ENCODE results near the gene SAV1. TPM values are rescaled to one million over a fixed set of nuclear protein-coding genes. Genes with fewer than 3 reads are reported as not detected.
"Not testable (repeated sequence)": the region's sequence is repeated elsewhere in the genome, so short reads cannot be mapped to it uniquely, and the experiment has no call there.

The SAV1 gene
- total and polyA plus RNA-seq, 7 donors: 13.8 to 37.1 (median 19.5) TPM

DNA sequence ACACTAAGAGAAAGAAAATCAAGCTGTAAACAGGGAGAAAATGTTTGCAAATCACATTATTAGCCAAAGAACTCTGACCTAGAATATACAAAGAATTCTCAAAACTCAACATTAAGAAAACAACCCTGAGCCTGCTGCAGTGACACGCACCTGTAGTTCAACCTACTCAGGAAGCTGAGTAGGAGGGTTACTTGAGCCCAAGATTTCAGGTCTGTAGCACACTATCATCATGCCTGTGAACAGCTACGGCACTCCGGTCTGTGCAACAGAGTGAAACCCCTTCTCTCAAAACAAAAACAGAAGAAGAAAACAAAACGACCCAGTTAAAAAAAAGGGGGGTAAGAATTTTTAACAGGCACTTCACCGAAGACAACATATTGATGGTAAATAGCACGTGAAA, 20.8 kb downstream of the SAV1 start:
- 86 to 90% (median 89%) methylated on average over 6 of the region's 6 CpGs for WGBS, 3 donors
- DNase-seq (no peak), ATAC-seq (no peak)
- no peaks in the 10 kb centered on the region for H3K27me3 ChIP-seq (ENCODE audit: insufficient read depth in 3 of 3, low read length in 2 of 3)
- H3K27ac ChIP-seq: no peak overlapping the region
- peaks cover 0 to 14% of the 10 kb centered on the region in 2 donors for H3K36me3 ChIP-seq (ENCODE audit: insufficient read depth in 1 of 2, low read depth in 1 of 2)
- no peaks in the 10 kb centered on the region for H3K9me3 ChIP-seq
- intact Hi-C loops (cut with DNase I): no loop called here
- H3K4me1 ChIP-seq: peaks cover 7% of the 10 kb centered on the region
- H3K4me3 ChIP-seq: no peak overlapping the region
- TF ChIP-seq, protein P1, sequence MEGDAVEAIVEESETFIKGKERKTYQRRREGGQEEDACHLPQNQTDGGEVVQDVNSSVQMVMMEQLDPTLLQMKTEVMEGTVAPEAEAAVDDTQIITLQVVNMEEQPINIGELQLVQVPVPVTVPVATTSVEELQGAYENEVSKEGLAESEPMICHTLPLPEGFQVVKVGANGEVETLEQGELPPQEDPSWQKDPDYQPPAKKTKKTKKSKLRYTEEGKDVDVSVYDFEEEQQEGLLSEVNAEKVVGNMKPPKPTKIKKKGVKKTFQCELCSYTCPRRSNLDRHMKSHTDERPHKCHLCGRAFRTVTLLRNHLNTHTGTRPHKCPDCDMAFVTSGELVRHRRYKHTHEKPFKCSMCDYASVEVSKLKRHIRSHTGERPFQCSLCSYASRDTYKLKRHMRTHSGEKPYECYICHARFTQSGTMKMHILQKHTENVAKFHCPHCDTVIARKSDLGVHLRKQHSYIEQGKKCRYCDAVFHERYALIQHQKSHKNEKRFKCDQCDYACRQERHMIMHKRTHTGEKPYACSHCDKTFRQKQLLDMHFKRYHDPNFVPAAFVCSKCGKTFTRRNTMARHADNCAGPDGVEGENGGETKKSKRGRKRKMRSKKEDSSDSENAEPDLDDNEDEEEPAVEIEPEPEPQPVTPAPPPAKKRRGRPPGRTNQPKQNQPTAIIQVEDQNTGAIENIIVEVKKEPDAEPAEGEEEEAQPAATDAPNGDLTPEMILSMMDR (IDR thresholded peaks at IDR 0.05): no peak

DNA sequence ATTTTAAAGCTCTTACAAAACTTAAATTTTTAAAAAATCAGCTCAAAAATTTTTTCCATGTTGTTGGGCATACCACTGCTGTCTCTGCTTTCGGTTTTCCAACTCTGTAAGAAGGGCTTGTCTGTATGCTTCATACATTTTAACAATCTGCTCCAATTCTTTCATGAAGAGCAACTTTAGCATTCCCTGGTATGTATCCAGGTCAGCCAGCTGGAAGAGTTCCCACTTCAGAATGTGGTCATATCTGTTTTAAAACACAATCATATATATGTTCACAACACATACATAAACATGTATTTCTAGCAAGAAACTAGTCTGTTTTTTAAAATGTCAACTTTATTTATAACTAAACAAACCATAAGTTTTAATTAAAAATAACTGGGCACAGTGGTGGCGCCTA, 33.0 kb downstream of the SAV1 start:
- H3K27me3 ChIP-seq (ENCODE audit: insufficient read depth in 3 of 3, low read length in 2 of 3): no peaks in the 10 kb centered on the region
- intact Hi-C loops (cut with DNase I): no loop called here
- no peaks in the 10 kb centered on the region for H3K9me3 ChIP-seq
- TF ChIP-seq, protein P1 (IDR thresholded peaks at IDR 0.05): no peak
- DNase-seq (no peak), ATAC-seq (no peak)
- peaks cover 0 to 39% of the 10 kb centered on the region in 2 donors for H3K36me3 ChIP-seq (ENCODE audit: insufficient read depth in 1 of 2, low read depth in 1 of 2)
- WGBS, 3 donors: 88 to 93% (median 93%) methylated on average over 2 of the region's 2 CpGs
- H3K27ac ChIP-seq: no peak overlapping the region
- H3K4me1 ChIP-seq: no peaks in the 10 kb centered on the region
- H3K4me3 ChIP-seq: no peak overlapping the region

DNA sequence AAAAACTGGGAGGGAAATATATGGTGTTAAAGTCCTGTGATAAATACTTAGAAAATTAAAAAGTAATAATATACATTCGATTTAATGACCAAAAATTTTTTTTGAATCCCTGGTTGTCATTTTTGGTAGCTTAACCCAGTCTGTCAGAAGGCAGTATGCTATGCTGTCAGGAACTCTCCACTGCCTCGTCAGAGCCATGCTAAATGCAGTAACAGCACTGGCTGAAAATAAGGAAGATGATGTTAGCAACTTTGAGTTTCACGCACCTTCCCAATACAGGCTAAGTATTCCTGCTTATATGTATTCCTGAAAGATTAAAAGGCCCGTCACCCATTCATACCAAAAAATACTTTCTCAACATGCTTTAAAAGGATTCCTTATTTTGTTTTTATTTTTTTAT, 34.2 kb downstream of the SAV1 start:
- no peak overlapping the region for H3K4me3 ChIP-seq
- intact Hi-C loops (cut with DNase I): no loop called here
- no peaks in the 10 kb centered on the region for H3K4me1 ChIP-seq
- H3K36me3 ChIP-seq (ENCODE audit: insufficient read depth in 1 of 2, low read depth in 1 of 2): peaks cover 0 to 27% of the 10 kb centered on the region in 2 donors
- DNase-seq (no peak), ATAC-seq (no peak)
- no peaks in the 10 kb centered on the region for H3K27me3 ChIP-seq (ENCODE audit: insufficient read depth in 3 of 3, low read length in 2 of 3)
- H3K9me3 ChIP-seq: no peaks in the 10 kb centered on the region
- H3K27ac ChIP-seq: no peak overlapping the region
- TF ChIP-seq, protein P1 (IDR thresholded peaks at IDR 0.05): no peak
- WGBS, 3 donors: 77 to 85% (median 85%) methylated on average over 4 of the region's 4 CpGs

DNA sequence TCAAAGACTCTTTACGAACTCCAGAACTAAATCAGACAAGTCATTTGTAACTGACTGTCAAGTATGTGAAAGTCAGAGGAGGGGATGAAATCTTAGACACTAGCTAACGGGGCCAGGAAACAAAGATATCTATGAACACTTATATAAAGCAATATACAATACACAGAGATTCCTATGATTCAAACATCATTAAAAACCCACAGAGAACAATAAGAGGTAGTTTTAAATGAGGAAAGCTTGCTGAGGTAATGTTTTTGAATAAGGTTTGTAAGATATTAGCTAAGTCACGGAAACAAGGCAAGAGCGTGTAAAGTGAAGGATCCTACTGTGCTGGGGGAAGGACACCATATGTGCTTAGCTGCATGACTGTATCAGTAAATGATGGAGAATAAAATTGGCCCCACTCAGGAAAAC, 36.7 kb downstream of the SAV1 start:
- Histone ChIP-seq H3K4me3 (no peak overlapping the region), H3K27me3 (ENCODE audit: insufficient read depth in 3 of 3, low read length in 2 of 3) (no peaks in the 10 kb centered on the region), H3K27ac (no peak overlapping the region), H3K9me3 (no peaks in the 10 kb centered on the region), H3K4me1 (no peaks in the 10 kb centered on the region), H3K36me3 (ENCODE audit: insufficient read depth in 1 of 2, low read depth in 1 of 2) (peaks cover 0 to 20% of the 10 kb centered on the region in 2 donors)
- 62 to 72% (median 70%) methylated on average over 4 of the region's 4 CpGs for WGBS, 3 donors
- ATAC-seq (no peak), DNase-seq (no peak)
- TF ChIP-seq, protein P1 (IDR thresholded peaks at IDR 0.05): no peak
- intact Hi-C loops (cut with DNase I): no loop called here

DNA sequence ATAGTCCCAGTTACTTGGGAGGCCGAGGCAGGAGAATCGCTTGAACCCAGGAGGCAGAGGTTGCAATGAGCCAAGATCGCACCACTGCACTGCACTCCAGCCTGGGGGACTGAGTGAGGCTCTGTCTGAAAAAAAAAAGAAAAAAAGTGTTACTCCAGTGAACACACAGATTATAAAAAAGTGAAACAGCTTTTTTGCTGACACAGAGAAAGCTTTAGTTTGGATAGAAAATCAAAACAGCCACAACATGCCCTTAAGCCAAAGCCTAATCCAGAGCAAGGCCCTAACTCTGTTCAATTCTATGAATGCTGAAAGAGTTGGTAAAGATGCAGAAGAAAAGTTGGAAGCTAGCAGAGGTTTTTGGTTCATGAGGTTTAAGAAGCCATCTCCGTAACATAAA, 43.2 kb downstream of the SAV1 start:
- H3K27me3 ChIP-seq (ENCODE audit: insufficient read depth in 3 of 3, low read length in 2 of 3); ATAC-seq; H3K36me3 ChIP-seq (ENCODE audit: insufficient read depth in 1 of 2, low read depth in 1 of 2); H3K9me3 ChIP-seq; intact Hi-C loops (cut with DNase I); H3K27ac ChIP-seq; H3K4me1 ChIP-seq; H3K4me3 ChIP-seq; DNase-seq: not testable (repeated sequence)
- 96 to 100% (median 96%) methylated on average over 4 of the region's 4 CpGs for WGBS, 3 donors
